K562 (cell line): Measurements from ENCODE around the gene RBM17. TPM values are rescaled to one million over a fixed set of nuclear protein-coding genes. Genes with fewer than 3 reads are reported as not detected.

Experiments used
- ARID4B ChIP-seq: sonication (generic); formaldehyde crosslinking; IDR thresholded peaks from 2 replicates; pipeline ENCODE4 v1.8.0; 2022; ENCODE audit warnings: mild to moderate bottlenecking, missing genetic modification reagents
- ZBTB40 ChIP-seq, 2 experiments: fragments of 450-650 bp in 1 of 2; sonication (generic) in 1 of 2; formaldehyde crosslinking in 1 of 2; IDR thresholded peaks; 2 replicates each; pipeline versions ENCODE4 v1.7.1 to v1.9.0; 2016 to 2022; ENCODE audit warnings: inconsistent platforms in 1 of 2, mild to moderate bottlenecking in 1 of 2, missing genetic modification reagents in 1 of 2
- polyA plus RNA-seq, 8 experiments: library from polyadenylated mRNA; depleted of rRNA in 4 of 8; stranded (reverse) in 5 of 8; unstranded in 3 of 8; fragments of >200 nt; fragmentation: Nextera tagmentation in 2 of 8; fragmentation: Illumina TruSeq in 1 of 8; extraction: Ambion mirVana in 2 of 8; extraction: Trizol in 1 of 8; gene quantifications; 2 replicates each; pipeline versions ENCODE4 v1.2.1 to v1.2.3, GENCODE V29; 2011 to 2014; ENCODE audit warnings: inconsistent platforms in 1 of 8, missing spikeins in 1 of 8
- total RNA-seq, 7 experiments: library from RNA; depleted of rRNA in 6 of 7; stranded (reverse); fragments of >200 nt in 6 of 7; fragmentation: Illumina TruSeq in 2 of 7; extraction: Trizol in 2 of 7; gene quantifications; 2 replicates each; pipeline versions ENCODE4 v1.2.1 to v1.2.3, GENCODE V29; 2011 to 2021; ENCODE audit warnings: low replicate concordance in 1 of 7

Gene RBM17
- total and polyA plus RNA-seq, 9 of the 15 experiments (the other 6 are each of a cell fraction or from before 2014, with no cell fraction given) = 23.6 to 217 (median 124) TPM

- TF ChIP-seq ZBTB40 (IDR thresholded peaks at IDR 0.05) = peak; percentile 78
- TF ChIP-seq ZBTB40 (CRISPR knock-in tag; IDR thresholded peaks at IDR 0.05) = no peak
- TF ChIP-seq ARID4B (CRISPR knock-in tag) = peak; percentile 88
These were observed 74.8 kb downstream of the RBM17 start (continued) for GRCh38 chr10:6163364-6164270.
